Tongue (tissue), 2 donors: Measurements from ENCODE around the gene INSRR. TPM values are rescaled to one million over a fixed set of nuclear protein-coding genes. Genes with fewer than 3 reads are reported as not detected.

Experiments
- DNase-seq: peaks from one replicate; pipeline ENCODE4 v3.0.0-alpha.2; 2015
- total RNA-seq: library from RNA; depleted of rRNA; stranded (reverse); fragments of >200 nt; gene quantifications from one replicate; pipeline ENCODE4 v1.2.3, GENCODE V29; 2014

Gene INSRR
- total RNA-seq, 1 donor from 2014 or later = 0.21 TPM

- peak; percentile 29 for DNase-seq
Observed at GRCh38 chr1:156804572-156805243, 54.2 kb downstream of the INSRR start.

GRCh38 chr1:156804026-156804425 lies 54.9 kb downstream of the INSRR start:
- no peak for DNase-seq

- no peak for DNase-seq
Observed at GRCh38 chr1:156803086-156803851, 55.6 kb downstream of the INSRR start.

- no peak for DNase-seq
Observed at GRCh38 chr1:156802421-156802935, 56.4 kb downstream of the INSRR start.

GRCh38 chr1:156801409-156802121 lies 57.4 kb downstream of the INSRR start:
- DNase-seq = peak; percentile 56

- DNase-seq = peak; percentile 75
Observed at GRCh38 chr1:156797212-156797871, 61.6 kb downstream of the INSRR start.

GRCh38 chr1:156796340-156797097 lies 62.4 kb downstream of the INSRR start:
- no peak for DNase-seq

- DNase-seq = no peak
Observed at GRCh38 chr1:156795787-156796186, 63.1 kb downstream of the INSRR start.

- DNase-seq = no peak
Observed at GRCh38 chr1:156795374-156795733, 63.6 kb downstream of the INSRR start.

GRCh38 chr1:156794506-156795373 lies 64.2 kb downstream of the INSRR start:
- no peak for DNase-seq

Other genes with a start within 250 kb of the INSRR start
- gene HAPLN2, start 239.7 kb downstream of the INSRR start, total RNA-seq = not detected
- gene BCAN, start 217.0 kb downstream of the INSRR start, total RNA-seq = 1.5 TPM
- 216 TPM for gene NES, start 181.7 kb downstream of the INSRR start, total RNA-seq
- 53.1 TPM for gene CRABP2, start 153.5 kb downstream of the INSRR start, total RNA-seq
- 7.0 TPM for gene METTL25B, start 130.6 kb downstream of the INSRR start, total RNA-seq
- 7.8 TPM for gene ISG20L2, start 130.4 kb downstream of the INSRR start, total RNA-seq
- 35.0 TPM for gene MRPL24, start 118.0 kb downstream of the INSRR start, total RNA-seq
- 130 TPM for gene HDGF, start 107.4 kb downstream of the INSRR start, total RNA-seq
- gene PRCC, start 91.6 kb downstream of the INSRR start, total RNA-seq = 23.3 TPM
- gene SH2D2A, start 42.3 kb downstream of the INSRR start, total RNA-seq = not detected
- 0.82 TPM for gene NTRK1, start 1.7 kb upstream of the INSRR start, total RNA-seq
- 13.6 TPM for gene PEAR1, start 34.6 kb upstream of the INSRR start, total RNA-seq
- not detected for gene LRRC71, start 61.5 kb upstream of the INSRR start, total RNA-seq
- 27.7 TPM for gene ARHGEF11, start 186.6 kb upstream of the INSRR start, total RNA-seq
- not detected for gene ETV3L, start 240.7 kb upstream of the INSRR start, total RNA-seq